Stimulated activated CD8-positive, alpha-beta memory T cell treated with anti-CD3 and anti-CD28 coated beads, Interleukin-12 subunit alpha, Interleukin-12 subunit beta, amount 100 ng/mL, for 4 hours (primary cell): Measurements from ENCODE around the gene BASP1.
"Not testable (repeated sequence)": the region's sequence is repeated elsewhere in the genome, so short reads cannot be mapped to it uniquely, and the experiment has no call there.

Source experiments
- DNase-seq: peaks from one replicate; pipeline ENCODE4 v3.0.0-alpha.2; 2020; ENCODE audit warnings: low read depth

BASP1 gene

DNA sequence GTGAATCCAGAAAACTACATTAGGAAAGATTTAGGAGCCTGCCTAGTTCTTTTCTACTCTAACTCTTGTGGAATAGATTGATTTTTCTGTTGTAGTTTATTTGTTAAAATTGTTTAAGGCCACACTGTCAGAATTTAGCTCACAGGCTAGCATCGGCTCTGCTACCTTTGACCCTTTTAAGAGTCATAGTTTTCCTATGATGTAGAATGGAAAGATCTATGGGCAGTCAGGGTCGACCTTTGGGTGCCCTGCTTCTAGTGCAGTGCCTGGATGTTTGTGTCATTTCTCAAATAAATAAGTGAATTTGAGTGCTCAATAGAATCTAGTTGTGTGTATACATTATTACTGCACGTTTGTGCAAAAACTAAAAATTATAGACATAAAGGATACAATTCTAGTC lies 38.7 kb downstream of the BASP1 start:
- DNase-seq = no peak

DNA sequence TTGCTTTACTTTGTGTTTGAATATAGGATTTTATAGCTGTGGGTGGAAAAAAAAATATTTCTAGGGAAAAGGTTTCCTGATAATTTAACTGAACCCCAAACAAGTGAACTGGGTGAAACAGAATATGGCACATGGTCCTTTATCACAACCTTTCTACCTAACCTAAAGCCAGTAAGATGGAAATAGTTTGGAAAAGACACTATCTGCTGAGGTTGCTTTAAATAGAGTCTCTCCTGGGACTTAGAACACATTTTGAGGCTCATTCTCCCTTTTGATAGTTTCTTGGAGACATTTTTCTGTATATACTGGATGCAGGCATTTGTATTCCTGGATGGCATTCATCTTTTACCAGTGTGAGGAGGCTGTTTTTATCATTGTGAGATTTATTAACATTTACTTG lies 39.4 kb downstream of the BASP1 start:
- DNase-seq = no peak

DNA sequence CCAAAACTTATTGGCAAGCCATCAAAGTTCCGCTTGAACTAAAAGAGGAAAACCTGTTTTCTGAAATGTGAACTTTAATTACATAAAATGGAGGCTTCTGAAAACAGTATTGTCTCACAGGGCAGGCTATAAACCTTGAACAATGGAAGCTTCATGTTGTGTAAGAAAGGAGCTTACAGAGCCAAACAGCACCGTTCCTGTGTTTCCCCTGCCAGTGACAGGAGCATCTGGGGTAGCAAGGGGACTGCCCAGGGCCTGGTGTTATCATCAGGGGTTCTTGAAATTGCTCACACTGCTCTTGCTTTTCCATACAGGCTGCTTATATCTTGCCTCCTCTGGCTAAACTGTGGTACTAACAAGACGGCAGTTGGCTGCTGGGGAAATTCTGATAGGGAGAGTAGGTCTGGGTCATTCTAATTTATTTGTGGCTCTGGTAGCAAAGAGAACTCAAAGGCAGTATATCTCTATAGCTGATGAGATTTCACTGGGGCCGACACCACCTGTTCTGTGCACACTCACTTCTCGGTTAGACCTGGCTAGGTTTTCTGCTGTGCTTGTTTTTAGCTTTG lies 40.4 kb downstream of the BASP1 start:
- no peak for DNase-seq

DNA sequence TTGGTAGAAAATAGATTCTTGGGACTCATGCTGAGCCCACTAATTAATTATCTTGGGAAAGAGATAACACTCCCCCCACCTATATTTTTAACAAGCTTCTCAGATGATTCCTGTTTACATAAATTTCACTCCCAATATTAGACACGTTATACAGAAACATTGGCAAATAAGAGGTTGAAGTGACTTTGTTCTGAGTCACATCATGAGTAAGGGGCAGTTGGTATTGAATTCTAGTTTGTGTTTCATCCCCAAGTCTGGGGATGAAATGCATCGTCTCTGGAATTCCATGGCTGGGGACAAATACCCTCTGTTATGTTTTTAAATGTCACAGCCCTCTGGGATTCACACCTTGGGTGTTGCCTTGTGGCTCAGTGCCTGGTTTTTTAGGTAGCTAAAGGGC lies 41.0 kb downstream of the BASP1 start:
- no peak for DNase-seq

DNA sequence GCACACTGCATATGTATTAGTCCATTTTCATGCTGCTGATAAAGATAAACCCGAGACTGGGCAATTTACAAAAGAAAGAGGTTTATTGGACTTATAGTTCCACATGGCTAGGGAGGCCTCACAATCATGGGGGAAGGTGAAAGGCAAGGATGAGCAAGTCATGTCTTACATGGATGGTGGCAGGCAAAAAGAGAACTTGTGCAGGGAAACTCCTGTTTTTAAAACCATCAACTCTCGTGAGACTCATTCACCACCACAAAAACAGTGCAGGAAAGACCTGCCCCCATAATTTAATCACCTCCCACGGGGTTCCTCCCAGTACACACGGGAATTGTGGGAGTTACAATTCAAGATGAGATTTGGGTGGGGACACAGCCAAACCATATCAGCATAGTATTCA lies 41.6 kb downstream of the BASP1 start:
- not testable (repeated sequence) for DNase-seq

DNA sequence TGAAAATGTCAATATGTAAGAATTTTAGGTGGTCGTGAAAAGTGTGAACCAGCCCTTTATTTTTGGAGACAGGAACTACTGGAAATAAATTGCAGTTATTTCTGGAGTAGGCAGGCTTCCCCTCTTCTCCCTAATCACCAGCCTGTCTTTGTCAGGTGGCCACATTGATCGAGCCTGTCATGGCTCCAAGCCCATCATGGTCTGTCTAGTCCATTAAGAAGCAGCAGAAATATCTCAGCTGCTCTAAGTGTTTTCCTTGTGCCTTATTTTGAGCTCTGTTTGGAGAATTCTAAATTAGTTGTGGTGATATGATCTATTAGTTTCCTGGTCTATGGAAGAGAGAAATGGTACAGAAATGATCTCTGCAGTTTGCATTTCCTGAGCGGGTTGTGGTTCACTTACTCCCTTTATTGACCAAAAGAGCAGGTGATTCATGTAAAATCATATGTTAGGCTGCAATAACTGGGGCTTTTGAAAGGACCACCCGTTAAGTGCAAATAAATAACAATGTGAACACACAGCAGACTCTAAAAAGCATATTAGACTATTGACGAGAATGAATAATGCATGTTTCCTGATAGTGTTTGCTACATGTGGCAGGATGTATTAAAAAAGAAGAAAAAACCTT lies 42.3 kb downstream of the BASP1 start:
- DNase-seq = no peak

DNA sequence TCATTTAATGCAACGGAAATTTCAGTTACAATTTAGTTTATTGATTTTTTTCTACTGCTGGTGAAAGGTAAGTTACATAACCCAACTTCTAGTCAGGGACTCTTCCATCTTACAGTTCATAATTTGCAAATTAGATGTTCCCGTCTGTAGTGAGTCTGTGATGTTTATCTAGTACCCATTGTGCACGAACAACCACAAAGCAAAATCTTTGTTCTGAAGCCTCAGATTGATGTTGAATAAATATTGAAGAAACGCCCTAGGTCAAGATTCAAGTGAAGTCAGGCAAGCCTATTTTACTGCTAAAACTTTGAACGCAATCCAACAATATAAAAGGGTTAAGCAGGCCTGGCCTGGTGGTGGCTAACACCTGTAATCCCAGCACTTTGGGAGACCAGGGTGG lies 43.1 kb downstream of the BASP1 start:
- no peak for DNase-seq

DNA sequence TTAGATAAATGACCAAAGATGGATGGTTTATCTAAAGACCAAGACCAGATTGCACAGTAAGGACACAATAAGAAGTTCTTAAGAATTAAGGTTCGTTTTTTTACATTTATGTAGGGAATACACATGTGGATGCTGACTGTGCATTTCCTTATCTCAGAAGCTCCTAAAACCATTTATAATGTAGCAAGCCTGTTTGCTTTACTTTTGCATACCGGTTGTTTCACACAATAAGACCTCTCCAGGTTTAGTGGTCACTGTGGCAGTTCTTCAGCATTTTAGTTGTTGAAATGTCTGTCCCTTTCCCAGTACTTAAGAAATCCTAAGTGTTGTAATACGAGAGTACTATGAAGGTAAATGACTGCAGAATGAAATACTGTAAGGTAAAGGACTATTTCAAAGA lies 43.6 kb downstream of the BASP1 start:
- DNase-seq = no peak

DNA sequence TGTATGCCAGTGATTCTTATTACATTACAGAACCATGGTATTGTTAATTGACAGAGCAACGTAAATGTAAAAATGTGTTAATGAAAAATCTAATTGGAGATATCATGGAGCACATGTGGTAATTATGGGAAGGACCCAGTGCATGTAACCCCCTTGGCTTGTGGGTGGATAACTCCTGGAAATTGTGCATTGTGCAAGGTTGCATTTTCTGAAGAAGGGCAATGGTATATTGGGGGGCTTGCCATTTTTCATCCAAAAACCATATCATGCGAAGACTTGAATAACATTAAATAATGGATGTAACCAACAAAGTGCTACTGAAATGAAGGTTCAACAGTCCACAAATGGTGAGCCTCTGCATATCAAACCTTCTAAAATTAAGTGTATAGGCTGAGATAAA lies 47.6 kb downstream of the BASP1 start:
- DNase-seq = no peak

DNA sequence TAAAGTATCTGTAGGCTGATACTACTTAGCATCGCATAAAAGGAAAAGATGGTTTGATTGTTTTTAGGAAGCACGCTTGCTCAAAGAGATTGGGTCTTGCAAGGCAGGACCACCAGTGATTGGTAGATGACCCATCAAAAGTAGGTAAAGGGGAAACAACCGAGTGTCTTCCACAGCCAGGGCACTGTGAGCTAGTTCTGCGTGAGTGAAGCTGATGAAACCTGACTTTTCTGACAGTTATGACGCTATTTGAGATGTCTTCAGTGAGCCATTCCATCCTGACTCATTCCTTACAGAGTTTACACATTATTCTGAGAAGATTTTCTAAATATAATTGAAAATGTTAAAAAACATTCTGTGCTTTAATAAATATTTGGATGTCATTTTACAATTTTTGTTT lies 49.7 kb downstream of the BASP1 start:
- DNase-seq = no peak

DNA sequence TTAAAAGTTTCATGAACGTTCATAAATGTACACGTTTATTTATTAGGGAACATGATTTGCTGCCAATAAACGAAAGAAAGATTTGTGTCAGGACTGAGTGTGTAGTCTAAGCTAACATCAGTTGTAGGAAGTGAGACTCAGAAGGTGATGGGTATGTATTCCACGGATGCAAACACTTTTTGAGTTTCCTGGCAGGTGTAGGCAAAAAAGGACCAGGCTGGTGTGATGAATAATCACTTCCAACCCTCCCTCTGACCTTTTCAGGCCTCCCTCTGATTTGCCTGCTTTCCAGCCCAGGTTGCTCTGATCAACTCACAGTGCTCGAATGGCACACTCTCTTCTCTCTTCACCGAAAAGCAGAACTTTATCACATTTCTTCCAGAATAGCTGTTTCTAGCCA lies 51.8 kb downstream of the BASP1 start:
- no peak for DNase-seq

DNA sequence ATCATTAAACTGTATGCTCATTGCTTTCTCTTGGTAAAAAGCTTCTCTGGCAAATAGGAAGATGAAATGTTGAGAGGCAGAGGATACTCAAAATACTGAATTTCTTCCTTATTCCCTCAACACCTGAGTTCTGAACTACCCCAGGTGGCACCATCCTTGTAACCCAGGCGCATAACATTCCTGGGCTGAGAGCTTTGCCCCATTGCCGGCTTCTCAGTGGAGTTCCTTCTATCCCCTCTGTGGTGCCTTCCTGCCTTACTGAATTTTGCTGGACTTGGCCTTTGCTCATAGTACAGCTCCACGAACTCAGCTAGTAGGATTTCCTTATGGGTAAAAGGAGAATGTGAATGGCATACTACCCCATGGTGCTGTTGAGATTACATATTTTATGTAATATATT lies 54.7 kb downstream of the BASP1 start:
- DNase-seq = no peak

DNA sequence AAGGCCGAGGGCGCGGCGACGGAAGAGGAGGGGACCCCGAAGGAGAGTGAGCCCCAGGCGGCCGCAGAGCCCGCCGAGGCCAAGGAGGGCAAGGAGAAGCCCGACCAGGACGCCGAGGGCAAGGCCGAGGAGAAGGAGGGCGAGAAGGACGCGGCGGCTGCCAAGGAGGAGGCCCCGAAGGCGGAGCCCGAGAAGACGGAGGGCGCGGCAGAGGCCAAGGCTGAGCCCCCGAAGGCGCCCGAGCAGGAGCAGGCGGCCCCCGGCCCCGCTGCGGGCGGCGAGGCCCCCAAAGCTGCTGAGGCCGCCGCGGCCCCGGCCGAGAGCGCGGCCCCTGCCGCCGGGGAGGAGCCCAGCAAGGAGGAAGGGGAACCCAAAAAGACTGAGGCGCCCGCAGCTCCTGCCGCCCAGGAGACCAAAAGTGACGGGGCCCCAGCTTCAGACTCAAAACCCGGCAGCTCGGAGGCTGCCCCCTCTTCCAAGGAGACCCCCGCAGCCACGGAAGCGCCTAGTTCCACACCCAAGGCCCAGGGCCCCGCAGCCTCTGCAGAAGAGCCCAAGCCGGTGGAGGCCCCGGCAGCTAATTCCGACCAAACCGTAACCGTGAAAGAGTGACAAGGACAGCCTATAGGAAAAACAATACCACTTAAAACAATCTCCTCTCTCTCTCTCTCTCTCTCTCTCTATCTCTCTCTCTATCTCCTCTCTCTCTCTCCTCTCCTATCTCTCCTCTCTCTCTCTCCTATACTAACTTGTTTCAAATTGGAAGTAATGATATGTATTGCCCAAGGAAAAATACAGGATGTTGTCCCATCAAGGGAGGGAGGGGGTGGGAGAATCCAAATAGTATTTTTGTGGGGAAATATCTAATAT lies 58.1 kb downstream of the BASP1 start:
- DNase-seq = no peak

DNA sequence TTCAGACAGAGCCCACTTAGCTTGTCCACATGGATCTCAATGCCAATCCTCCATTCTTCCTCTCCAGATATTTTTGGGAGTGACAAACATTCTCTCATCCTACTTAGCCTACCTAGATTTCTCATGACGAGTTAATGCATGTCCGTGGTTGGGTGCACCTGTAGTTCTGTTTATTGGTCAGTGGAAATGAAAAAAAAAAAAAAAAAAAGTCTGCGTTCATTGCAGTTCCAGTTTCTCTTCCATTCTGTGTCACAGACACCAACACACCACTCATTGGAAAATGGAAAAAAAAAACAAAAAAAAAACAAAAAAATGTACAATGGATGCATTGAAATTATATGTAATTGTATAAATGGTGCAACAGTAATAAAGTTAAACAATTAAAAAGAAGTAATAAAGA lies 59.0 kb downstream of the BASP1 start:
- DNase-seq = no peak

DNA sequence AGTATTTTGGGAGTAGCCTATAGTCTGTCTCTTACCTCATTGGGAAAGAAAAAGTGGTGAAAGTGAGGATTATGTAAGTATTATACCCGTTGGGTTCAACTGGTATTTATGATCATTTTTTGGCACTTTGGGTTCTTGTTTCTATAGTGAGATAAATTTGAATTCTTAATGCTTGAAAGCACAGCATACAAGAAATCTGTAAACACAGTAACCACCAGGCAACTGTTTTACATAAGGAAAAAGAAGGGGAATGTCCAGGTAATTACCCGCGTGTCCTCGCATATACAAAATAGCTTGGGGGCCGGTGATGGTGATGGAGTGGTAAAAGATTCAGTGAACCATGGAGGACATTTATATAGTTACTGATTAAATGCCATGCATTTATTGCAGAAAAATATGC lies 60.5 kb downstream of the BASP1 start:
- DNase-seq = no peak

DNA sequence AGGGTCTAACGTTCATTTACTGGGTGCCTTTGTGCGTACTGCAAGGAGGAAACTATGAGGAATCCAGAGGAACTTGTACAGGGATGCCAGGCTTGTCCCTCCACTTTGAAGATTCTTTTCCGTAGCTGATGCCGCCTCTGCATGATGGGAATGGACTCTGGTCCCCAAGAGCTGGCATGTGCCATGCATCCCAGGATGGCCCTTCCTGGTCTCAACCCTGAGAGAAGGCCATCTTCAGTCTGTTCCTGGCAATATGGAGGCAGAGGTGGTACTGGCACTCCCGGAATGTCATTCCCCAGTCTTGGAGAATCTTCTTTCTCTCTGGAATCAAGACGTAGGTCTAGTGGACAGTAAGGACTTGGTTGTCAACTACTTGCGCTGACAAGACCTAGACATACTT lies 61.5 kb downstream of the BASP1 start:
- no peak for DNase-seq

DNA sequence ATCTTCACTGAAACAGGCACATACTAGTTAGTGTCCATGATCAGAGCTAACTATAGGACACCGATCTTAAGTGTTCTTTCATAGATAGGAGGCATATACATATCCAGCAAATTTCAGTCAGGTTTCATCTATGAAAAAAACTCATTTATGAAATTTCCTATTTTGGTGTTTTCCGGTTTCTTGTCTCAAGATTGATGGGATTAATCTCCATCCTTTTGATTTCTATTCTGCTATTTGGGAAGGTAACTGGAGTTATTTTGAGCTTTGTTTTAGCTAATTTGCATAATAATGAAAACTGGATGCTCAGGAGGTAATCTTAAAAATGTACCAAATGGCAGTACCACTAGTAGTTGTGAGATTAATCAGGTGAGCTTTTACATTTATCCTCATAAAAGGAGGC lies 62.1 kb downstream of the BASP1 start:
- DNase-seq = no peak

DNA sequence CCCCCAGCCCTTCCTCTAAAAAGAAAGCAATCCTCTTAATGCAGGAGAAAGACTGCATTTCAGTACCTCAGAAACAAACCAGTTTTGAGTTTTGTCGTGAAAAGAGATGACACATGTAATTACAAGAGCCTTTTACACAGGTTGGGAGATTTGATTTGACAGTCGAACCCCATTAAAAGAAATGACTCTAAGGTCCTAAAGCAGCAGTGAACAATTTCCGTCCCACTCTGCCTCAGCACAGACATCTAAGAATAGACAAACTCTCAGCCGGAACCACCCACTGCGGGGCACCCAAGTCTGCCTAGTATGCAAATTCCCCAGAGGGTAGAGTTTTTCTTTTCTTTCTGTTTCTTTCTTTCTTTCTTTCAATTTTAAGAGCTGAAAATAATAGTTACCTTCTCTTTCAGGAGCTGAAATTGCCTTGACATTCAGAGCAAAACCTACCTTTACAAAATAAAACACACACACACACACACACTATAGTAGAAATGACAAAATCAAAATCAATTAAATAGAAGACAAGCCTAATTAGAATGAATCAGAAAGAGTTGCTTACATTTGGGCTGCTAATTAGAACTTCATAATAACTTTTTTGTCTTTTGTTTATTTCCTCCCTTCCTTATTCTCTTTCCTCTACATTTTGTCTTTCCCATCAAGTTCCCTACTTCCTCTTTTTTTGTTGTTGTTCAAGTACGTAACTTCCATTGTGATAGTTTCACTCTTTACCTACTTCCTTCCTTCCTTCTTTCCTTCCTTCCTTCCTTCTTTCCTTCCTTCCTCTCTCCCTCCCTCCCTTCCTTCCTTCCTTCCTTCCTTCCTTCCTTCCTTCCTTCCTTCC lies 65.1 kb downstream of the BASP1 start:
- DNase-seq = no peak

DNA sequence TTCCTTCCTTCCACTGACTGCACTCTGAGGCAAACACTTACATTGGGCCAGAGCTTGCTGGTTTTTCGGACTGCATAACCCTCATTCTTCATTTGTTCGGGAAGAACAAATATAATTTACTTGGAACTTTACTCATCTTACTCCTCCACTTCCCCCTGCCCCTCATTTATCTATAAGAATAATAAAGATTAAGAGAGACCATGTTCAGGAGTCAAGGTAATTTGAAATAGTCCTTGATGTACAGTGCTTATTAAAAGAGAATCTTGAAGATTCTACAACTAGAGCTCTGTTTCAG lies 65.6 kb downstream of the BASP1 start:
- no peak for DNase-seq

DNA sequence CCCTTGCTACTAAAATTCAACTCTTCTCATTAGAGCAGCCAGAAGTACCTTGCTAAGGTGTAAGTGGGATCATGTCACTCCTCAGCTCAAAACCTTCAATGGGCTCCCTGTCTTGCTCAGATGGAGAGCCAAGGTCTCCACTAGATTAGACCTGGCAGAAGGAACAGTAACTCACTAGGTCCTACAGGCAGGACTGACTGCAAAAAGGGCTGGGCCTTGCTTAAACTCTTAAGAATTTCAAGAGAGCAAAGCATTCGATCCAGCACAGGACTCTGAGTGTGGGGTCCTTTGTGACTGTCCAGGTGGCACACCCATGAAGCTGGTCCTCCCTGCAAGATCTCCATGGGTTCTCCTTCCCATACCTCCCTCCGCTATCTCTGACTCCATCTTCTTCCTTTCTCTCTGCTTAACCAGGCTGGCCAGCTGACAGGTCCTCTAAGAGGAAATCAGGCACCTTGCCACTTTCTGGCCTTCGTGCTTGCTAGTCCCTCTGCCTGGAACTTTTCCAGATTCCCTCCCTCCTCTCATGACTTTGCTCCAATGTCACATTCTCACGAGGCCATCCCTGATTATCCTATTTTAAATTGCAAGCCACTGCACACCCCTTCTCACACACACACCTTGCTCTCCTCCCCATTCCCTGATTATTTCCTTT lies 70.2 kb downstream of the BASP1 start:
- DNase-seq = no peak

DNA sequence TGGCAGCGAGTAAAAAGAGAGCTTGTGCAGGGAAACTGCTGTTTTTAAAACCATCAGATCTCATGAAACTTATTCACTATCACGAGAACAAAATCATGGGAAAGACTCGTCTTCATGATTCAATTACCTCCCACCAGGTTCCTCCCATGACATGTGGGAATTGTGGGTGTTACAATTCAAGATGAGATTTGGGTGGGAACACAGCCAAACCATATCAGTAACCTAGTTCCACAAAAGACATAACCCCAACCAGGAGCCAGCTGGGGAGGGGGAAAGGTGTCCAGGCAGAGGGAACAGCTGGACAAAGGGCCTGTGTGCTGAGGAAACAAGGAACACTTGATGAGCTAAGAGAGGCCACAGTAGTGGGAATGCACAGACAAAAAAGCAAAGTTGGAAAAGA lies 71.1 kb downstream of the BASP1 start:
- no peak for DNase-seq
